ENCODE results near the gene NXPH2. TPM values are rescaled to one million over a fixed set of nuclear protein-coding genes. Genes with fewer than 3 reads are reported as not detected.

NXPH2 gene
- total RNA-seq, 4 donors from 2014 or later: not detected

GRCh38 chr2:138670734-138671133 is 109.5 kb downstream of the NXPH2 start:
- intact Hi-C loops (cut with DNase I): no loop called here
- no peak for TF ChIP-seq POLR2A (IDR thresholded peaks at IDR 0.05)
- no peak for TF ChIP-seq CTCF (IDR thresholded peaks at IDR 0.05)
- 72 to 81% methylated on average over 5 of the region's 5 CpGs for WGBS, 2 donors

GRCh38 chr2:138665937-138666336 is 114.3 kb downstream of the NXPH2 start:
- Histone ChIP-seq H3K27me3 (no peaks in the 10 kb centered on the region), H3K36me3 (no peaks in the 10 kb centered on the region), H3K9me3 (no peaks in the 10 kb centered on the region), H3K4me1 (no peaks in the 10 kb centered on the region), H3K27ac (no peak overlapping the region), H3K4me3 (no peak overlapping the region)
- intact Hi-C loops (cut with DNase I): no loop called here
- 66 to 90% methylated on average over 2 of the region's 2 CpGs for WGBS, 2 donors
- DNase-seq: no peak
- TF ChIP-seq CTCF (IDR thresholded peaks at IDR 0.05) (no peak), POLR2A (IDR thresholded peaks at IDR 0.05) (no peak)

More at GRCh38 chr2:138670734-138671133, 109.5 kb downstream of the NXPH2 start:
- no peak for DNase-seq
- Histone ChIP-seq H3K9me3 (no peaks in the 10 kb centered on the region), H3K4me1 (no peaks in the 10 kb centered on the region), H3K27me3 (peaks cover 0 to 6% (median 0%) of the 10 kb centered on the region in 4 donors), H3K4me3 (no peak overlapping the region), H3K27ac (no peak overlapping the region), H3K36me3 (no peaks in the 10 kb centered on the region)

- no peaks in the 10 kb centered on the region for H3K4me1 ChIP-seq
- TF ChIP-seq CTCF (IDR thresholded peaks at IDR 0.05): no peak
- TF ChIP-seq POLR2A (IDR thresholded peaks at IDR 0.05): no peak
- H3K9me3 ChIP-seq: no peaks in the 10 kb centered on the region
- H3K4me3 ChIP-seq: no peak overlapping the region
- 73 to 83% methylated on average over 3 of the region's 3 CpGs for WGBS, 2 donors
- no peak overlapping the region for H3K27ac ChIP-seq
- no peak for DNase-seq
- intact Hi-C loops (cut with DNase I): no loop called here
- no peaks in the 10 kb centered on the region for H3K36me3 ChIP-seq
- H3K27me3 ChIP-seq: no peaks in the 10 kb centered on the region
Measured at GRCh38 chr2:138658187-138658894, 121.8 kb downstream of the NXPH2 start.

GRCh38 chr2:138654146-138654545 is 126.0 kb downstream of the NXPH2 start:
- Histone ChIP-seq H3K9me3 (no peaks in the 10 kb centered on the region), H3K36me3 (no peaks in the 10 kb centered on the region), H3K27ac (no peak overlapping the region), H3K4me1 (no peaks in the 10 kb centered on the region), H3K4me3 (no peak overlapping the region), H3K27me3 (no peaks in the 10 kb centered on the region)
- no peak for DNase-seq
- TF ChIP-seq CTCF (IDR thresholded peaks at IDR 0.05): no peak
- TF ChIP-seq POLR2A (IDR thresholded peaks at IDR 0.05): no peak
- WGBS, 2 donors: 62 to 80% methylated on average over 4 of the region's 4 CpGs
- intact Hi-C loops (cut with DNase I): no loop called here

- H3K36me3 ChIP-seq: no peaks in the 10 kb centered on the region
- H3K9me3 ChIP-seq: no peaks in the 10 kb centered on the region
- no peaks in the 10 kb centered on the region for H3K4me1 ChIP-seq
- no peak overlapping the region for H3K27ac ChIP-seq
- intact Hi-C loops (cut with DNase I): no loop called here
- no peak for DNase-seq
- WGBS, 2 donors: 62 to 63% methylated on average over 5 of the region's 5 CpGs
- H3K4me3 ChIP-seq: no peak overlapping the region
- no peaks in the 10 kb centered on the region for H3K27me3 ChIP-seq
- no peak for TF ChIP-seq POLR2A (IDR thresholded peaks at IDR 0.05)
- TF ChIP-seq CTCF (IDR thresholded peaks at IDR 0.05): no peak
Measured at GRCh38 chr2:138652378-138652777, 127.8 kb downstream of the NXPH2 start.

Data from esophagus squamous epithelium (tissue), 5 donors.